NCI-H2196 treated with DMSO at 0.1 percent for 48 hours (cell line): ENCODE data around the gene SPC24.
A peak's percentile ranks its signal among the peaks of the same experiment; 100 is the strongest.
"Not testable (repeated sequence)": the region's sequence is repeated elsewhere in the genome, so short reads cannot be mapped to it uniquely, and the experiment has no call there.

Source experiments
- DNase-seq: peaks from one replicate; lab custom pipeline; 2025; ENCODE audit not compliant: unreplicated experiment; lab: John Stamatoyannopoulos, UW

Gene SPC24

GRCh38 chr19:11166281-11167142, 10.9 kb upstream of the SPC24 start:
- DNase-seq, result no peak

- DNase-seq, result no peak
Observed at GRCh38 chr19:11165486-11166030, 10.0 kb upstream of the SPC24 start.

GRCh38 chr19:11164879-11165406, 9.4 kb upstream of the SPC24 start:
- no peak for DNase-seq

GRCh38 chr19:11164296-11164695, 8.7 kb upstream of the SPC24 start:
- DNase-seq, result no peak

GRCh38 chr19:11160440-11160768, 4.8 kb upstream of the SPC24 start:
- not testable (repeated sequence) for DNase-seq

- no peak for DNase-seq
Observed at GRCh38 chr19:11159598-11160439, 4.2 kb upstream of the SPC24 start.

GRCh38 chr19:11154683-11155047, 917 bp downstream of the SPC24 start:
- DNase-seq, result no peak

GRCh38 chr19:11152318-11153062, 3.1 kb downstream of the SPC24 start:
- DNase-seq, result peak; percentile 72

- no peak for DNase-seq
Observed at GRCh38 chr19:11151181-11151580, 4.4 kb downstream of the SPC24 start.

- DNase-seq, result no peak
Observed at GRCh38 chr19:11148001-11148400, 7.6 kb downstream of the SPC24 start.

- no peak for DNase-seq
Observed at GRCh38 chr19:11145536-11145924, 10.1 kb downstream of the SPC24 start.

GRCh38 chr19:11142528-11143171, 12.9 kb downstream of the SPC24 start:
- DNase-seq, result peak; percentile 85

- DNase-seq, result no peak
Observed at GRCh38 chr19:11141937-11142527, 13.6 kb downstream of the SPC24 start.

GRCh38 chr19:11140896-11141295, 14.7 kb downstream of the SPC24 start:
- DNase-seq, result no peak

GRCh38 chr19:11140023-11140538, 15.5 kb downstream of the SPC24 start:
- DNase-seq, result not testable (repeated sequence)

GRCh38 chr19:11138601-11139300, 16.8 kb downstream of the SPC24 start:
- no peak for DNase-seq

- peak; percentile 23 for DNase-seq
Observed at GRCh38 chr19:11137542-11138384, 17.8 kb downstream of the SPC24 start.

- no peak for DNase-seq
Observed at GRCh38 chr19:11136400-11137101, 19.0 kb downstream of the SPC24 start.
